ENCODE results near the gene SORCS2. TPM values are rescaled to one million over a fixed set of nuclear protein-coding genes. Genes with fewer than 3 reads are reported as not detected.

SORCS2 gene
- total and polyA plus RNA-seq, 4 donors: 0.05 to 8.4 (median 1.8) TPM

- WGBS, 2 donors: 87 to 90% methylated on average over 13 of the region's 13 CpGs
- H3K27ac ChIP-seq (ENCODE audit: low read depth in 1 of 2, low read length in 2 of 2): no peak overlapping the region
- H3K27me3 ChIP-seq (ENCODE audit: control insufficient read depth in 1 of 2, insufficient read depth in 2 of 2, low read length in 1 of 2): no peaks in the 10 kb centered on the region
- no peaks in the 10 kb centered on the region for H3K36me3 ChIP-seq (ENCODE audit: control insufficient read depth in 1 of 2, insufficient read depth in 2 of 2, low read length in 1 of 2)
- H3K9me3 ChIP-seq (ENCODE audit: control insufficient read depth, low read length): peaks cover 5% of the 10 kb centered on the region
- no peaks in the 10 kb centered on the region for H3K4me1 ChIP-seq (ENCODE audit: control insufficient read depth in 1 of 2, insufficient read depth in 2 of 2, low read length in 2 of 2)
- no peak overlapping the region for H3K4me3 ChIP-seq (ENCODE audit: low read length in 2 of 2)
- intact Hi-C loops (cut with DNase I): no loop called here
- ATAC-seq (ENCODE audit: low FRiP score): no peak
- peak in 1 of 2 donors; percentile 41 for DNase-seq
Observed at GRCh38 chr4:7436256-7436655, 243.9 kb downstream of the SORCS2 start.

- ATAC-seq (ENCODE audit: low FRiP score): no peak
- Histone ChIP-seq H3K4me3 (ENCODE audit: low read length in 2 of 2) (no peak overlapping the region), H3K9me3 (ENCODE audit: control insufficient read depth, low read length) (peaks cover 5% of the 10 kb centered on the region), H3K36me3 (ENCODE audit: control insufficient read depth in 1 of 2, insufficient read depth in 2 of 2, low read length in 1 of 2) (no peaks in the 10 kb centered on the region), H3K27ac (ENCODE audit: low read depth in 1 of 2, low read length in 2 of 2) (no peak overlapping the region), H3K27me3 (ENCODE audit: control insufficient read depth in 1 of 2, insufficient read depth in 2 of 2, low read length in 1 of 2) (no peaks in the 10 kb centered on the region), H3K4me1 (ENCODE audit: control insufficient read depth in 1 of 2, insufficient read depth in 2 of 2, low read length in 2 of 2) (no peaks in the 10 kb centered on the region)
- no peak for DNase-seq
- WGBS, 2 donors: 90 to 94% methylated on average over 2 of the region's 2 CpGs
- intact Hi-C loops (cut with DNase I): no loop called here
Observed at GRCh38 chr4:7439699-7440098, 247.4 kb downstream of the SORCS2 start.

DNA sequence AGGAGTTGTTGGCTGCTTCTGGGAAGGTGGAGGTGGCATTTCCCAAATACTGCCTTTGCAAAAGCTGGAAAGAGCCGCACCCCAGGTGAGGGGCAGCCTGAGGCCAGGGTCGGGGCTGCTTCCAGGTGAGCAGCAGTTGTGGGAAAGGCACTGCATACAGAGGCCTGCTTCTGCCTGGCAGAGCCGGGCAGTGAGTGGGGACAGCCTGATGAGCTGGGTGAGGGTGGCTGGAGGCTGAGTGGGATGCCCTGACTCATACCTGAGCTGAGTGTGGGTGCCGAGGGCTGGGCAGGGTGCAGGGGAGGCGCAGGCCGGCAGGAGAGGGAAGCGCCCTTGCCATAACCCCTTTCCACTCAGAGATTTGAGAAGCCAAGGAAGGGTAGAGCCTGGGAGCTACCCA, 248.9 kb downstream of the SORCS2 start:
- intact Hi-C loops (cut with DNase I): no loop called here
- no peaks in the 10 kb centered on the region for H3K4me1 ChIP-seq (ENCODE audit: control insufficient read depth in 1 of 2, insufficient read depth in 2 of 2, low read length in 2 of 2)
- no peak overlapping the region for H3K27ac ChIP-seq (ENCODE audit: low read depth in 1 of 2, low read length in 2 of 2)
- H3K9me3 ChIP-seq (ENCODE audit: control insufficient read depth, low read length): peaks cover 5% of the 10 kb centered on the region
- no peak for DNase-seq
- H3K27me3 ChIP-seq (ENCODE audit: control insufficient read depth in 1 of 2, insufficient read depth in 2 of 2, low read length in 1 of 2): no peaks in the 10 kb centered on the region
- H3K4me3 ChIP-seq (ENCODE audit: low read length in 2 of 2): no peak overlapping the region
- no peaks in the 10 kb centered on the region for H3K36me3 ChIP-seq (ENCODE audit: control insufficient read depth in 1 of 2, insufficient read depth in 2 of 2, low read length in 1 of 2)
- ATAC-seq (ENCODE audit: low FRiP score): no peak
- WGBS, 2 donors: 84 to 92% methylated on average over 6 to 7 of the region's 7 CpGs

GRCh38 chr4:7442574-7443162, 250.3 kb downstream of the SORCS2 start:
- WGBS, 2 donors: 69 to 77% methylated on average over 15 of the region's 15 CpGs
- no peaks in the 10 kb centered on the region for H3K27me3 ChIP-seq (ENCODE audit: control insufficient read depth in 1 of 2, insufficient read depth in 2 of 2, low read length in 1 of 2)
- no peak overlapping the region for H3K27ac ChIP-seq (ENCODE audit: low read depth in 1 of 2, low read length in 2 of 2)
- DNase-seq: no peak
- H3K4me3 ChIP-seq (ENCODE audit: low read length in 2 of 2): no peak overlapping the region
- H3K36me3 ChIP-seq (ENCODE audit: control insufficient read depth in 1 of 2, insufficient read depth in 2 of 2, low read length in 1 of 2): no peaks in the 10 kb centered on the region
- no peak for ATAC-seq (ENCODE audit: low FRiP score)
- peaks cover 5% of the 10 kb centered on the region for H3K9me3 ChIP-seq (ENCODE audit: control insufficient read depth, low read length)
- no peaks in the 10 kb centered on the region for H3K4me1 ChIP-seq (ENCODE audit: control insufficient read depth in 1 of 2, insufficient read depth in 2 of 2, low read length in 2 of 2)
- intact Hi-C loops (cut with DNase I): no loop called here

DNA sequence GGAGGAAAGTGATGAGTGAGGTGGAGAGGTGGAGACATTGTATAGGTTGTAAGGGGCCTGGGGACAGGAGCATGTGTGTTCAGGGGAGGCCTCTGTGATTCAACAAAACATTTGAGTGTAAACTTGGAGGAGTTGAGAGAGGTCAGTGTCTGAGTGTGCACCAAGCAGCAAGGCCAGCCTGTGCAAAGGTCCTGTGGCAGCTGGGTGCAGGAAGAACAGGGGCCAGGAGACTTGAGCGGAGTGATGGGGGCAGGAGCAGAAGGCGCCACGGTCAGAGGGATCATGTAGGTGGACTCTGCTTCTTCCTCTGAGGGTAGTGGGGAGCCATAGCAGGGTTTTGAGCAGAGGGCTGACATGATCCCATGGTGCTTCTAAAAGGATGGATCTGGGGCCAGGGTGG, 252.0 kb downstream of the SORCS2 start:
- H3K4me3 ChIP-seq (ENCODE audit: low read length in 2 of 2): no peak overlapping the region
- H3K4me1 ChIP-seq (ENCODE audit: control insufficient read depth in 1 of 2, insufficient read depth in 2 of 2, low read length in 2 of 2): no peaks in the 10 kb centered on the region
- H3K36me3 ChIP-seq (ENCODE audit: control insufficient read depth in 1 of 2, insufficient read depth in 2 of 2, low read length in 1 of 2): no peaks in the 10 kb centered on the region
- no peak for ATAC-seq (ENCODE audit: low FRiP score)
- intact Hi-C loops (cut with DNase I): no loop called here
- H3K27ac ChIP-seq (ENCODE audit: low read depth in 1 of 2, low read length in 2 of 2): no peak overlapping the region
- H3K27me3 ChIP-seq (ENCODE audit: control insufficient read depth in 1 of 2, insufficient read depth in 2 of 2, low read length in 1 of 2): no peaks in the 10 kb centered on the region
- WGBS, 2 donors: 96 to 100% methylated on average over 3 of the region's 3 CpGs
- DNase-seq: no peak
- peaks cover 3% of the 10 kb centered on the region for H3K9me3 ChIP-seq (ENCODE audit: control insufficient read depth, low read length)

DNA sequence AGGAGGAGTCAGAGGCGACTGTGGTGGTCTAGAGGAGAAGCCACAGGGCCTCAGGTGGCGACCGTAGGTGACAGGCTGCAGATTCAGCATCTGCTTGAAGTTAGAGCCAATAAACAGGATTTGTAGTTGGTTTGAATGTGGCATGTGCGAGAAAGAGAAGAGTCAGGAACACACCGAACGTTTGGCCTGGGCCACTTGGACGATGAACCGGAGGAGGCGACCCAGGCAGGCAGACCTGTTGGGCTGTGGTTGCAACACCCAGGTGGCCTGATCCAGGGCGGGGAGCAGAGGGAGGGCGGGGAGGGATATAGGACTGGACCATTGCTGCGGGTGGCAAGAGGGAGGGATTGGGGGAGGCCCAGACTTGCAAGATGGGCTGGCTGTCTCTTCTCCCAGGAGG, 252.4 kb downstream of the SORCS2 start:
- H3K4me1 ChIP-seq (ENCODE audit: control insufficient read depth in 1 of 2, insufficient read depth in 2 of 2, low read length in 2 of 2): no peaks in the 10 kb centered on the region
- ATAC-seq (ENCODE audit: low FRiP score) (no peak), DNase-seq (no peak)
- peaks cover under 1% of the 10 kb centered on the region for H3K9me3 ChIP-seq (ENCODE audit: control insufficient read depth, low read length)
- H3K27me3 ChIP-seq (ENCODE audit: control insufficient read depth in 1 of 2, insufficient read depth in 2 of 2, low read length in 1 of 2): no peaks in the 10 kb centered on the region
- no peak overlapping the region for H3K4me3 ChIP-seq (ENCODE audit: low read length in 2 of 2)
- 92 to 95% methylated on average over 12 of the region's 12 CpGs for WGBS, 2 donors
- H3K36me3 ChIP-seq (ENCODE audit: control insufficient read depth in 1 of 2, insufficient read depth in 2 of 2, low read length in 1 of 2): no peaks in the 10 kb centered on the region
- intact Hi-C loops (cut with DNase I): no loop called here
- no peak overlapping the region for H3K27ac ChIP-seq (ENCODE audit: low read depth in 1 of 2, low read length in 2 of 2)

DNA sequence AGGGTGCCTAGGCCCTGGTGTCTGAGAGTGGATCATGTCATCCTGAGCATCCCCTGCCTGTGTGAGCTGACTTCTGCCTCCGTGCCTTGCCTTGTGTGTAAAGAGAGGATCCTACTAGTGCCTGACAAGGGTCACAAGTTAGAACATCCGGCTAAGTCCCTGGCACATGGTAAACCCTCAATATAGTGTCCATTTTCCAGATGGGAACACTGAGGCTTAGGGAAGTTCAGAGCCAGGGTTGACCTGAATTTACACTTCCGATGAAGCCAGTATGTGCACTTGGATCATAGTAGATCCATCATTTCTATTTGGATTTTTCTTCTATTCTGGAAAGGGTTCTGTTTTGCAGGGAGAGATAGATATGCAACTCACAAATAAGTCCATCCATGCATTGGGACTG, 254.9 kb downstream of the SORCS2 start:
- Histone ChIP-seq H3K27me3 (ENCODE audit: control insufficient read depth in 1 of 2, insufficient read depth in 2 of 2, low read length in 1 of 2) (no peaks in the 10 kb centered on the region), H3K36me3 (ENCODE audit: control insufficient read depth in 1 of 2, insufficient read depth in 2 of 2, low read length in 1 of 2) (no peaks in the 10 kb centered on the region), H3K4me3 (ENCODE audit: low read length in 2 of 2) (no peak overlapping the region), H3K9me3 (ENCODE audit: control insufficient read depth, low read length) (no peaks in the 10 kb centered on the region), H3K4me1 (ENCODE audit: control insufficient read depth in 1 of 2, insufficient read depth in 2 of 2, low read length in 2 of 2) (no peaks in the 10 kb centered on the region), H3K27ac (ENCODE audit: low read depth in 1 of 2, low read length in 2 of 2) (no peak overlapping the region)
- no peak for DNase-seq
- ATAC-seq (ENCODE audit: low FRiP score): no peak
- intact Hi-C loops (cut with DNase I): no loop called here
- 90 to 91% methylated on average over 3 of the region's 3 CpGs for WGBS, 2 donors

GRCh38 chr4:7448036-7448435, 255.7 kb downstream of the SORCS2 start:
- no peak for DNase-seq
- Histone ChIP-seq H3K4me3 (ENCODE audit: low read length in 2 of 2) (no peak overlapping the region), H3K4me1 (ENCODE audit: control insufficient read depth in 1 of 2, insufficient read depth in 2 of 2, low read length in 2 of 2) (no peaks in the 10 kb centered on the region), H3K9me3 (ENCODE audit: control insufficient read depth, low read length) (no peaks in the 10 kb centered on the region), H3K27ac (ENCODE audit: low read depth in 1 of 2, low read length in 2 of 2) (no peak overlapping the region), H3K36me3 (ENCODE audit: control insufficient read depth in 1 of 2, insufficient read depth in 2 of 2, low read length in 1 of 2) (no peaks in the 10 kb centered on the region), H3K27me3 (ENCODE audit: control insufficient read depth in 1 of 2, insufficient read depth in 2 of 2, low read length in 1 of 2) (no peaks in the 10 kb centered on the region)
- no peak for ATAC-seq (ENCODE audit: low FRiP score)
- intact Hi-C loops (cut with DNase I): no loop called here
- 67 to 70% methylated on average over 16 of the region's 16 CpGs for WGBS, 2 donors

GRCh38 chr4:7450775-7451433, 258.6 kb downstream of the SORCS2 start:
- H3K4me3 ChIP-seq (ENCODE audit: low read length in 2 of 2): no peak overlapping the region
- ATAC-seq (ENCODE audit: low FRiP score) (no peak), DNase-seq (no peak)
- intact Hi-C loops (cut with DNase I): no loop called here
- no peaks in the 10 kb centered on the region for H3K27me3 ChIP-seq (ENCODE audit: control insufficient read depth in 1 of 2, insufficient read depth in 2 of 2, low read length in 1 of 2)
- H3K36me3 ChIP-seq (ENCODE audit: control insufficient read depth in 1 of 2, insufficient read depth in 2 of 2, low read length in 1 of 2): no peaks in the 10 kb centered on the region
- 82 to 83% methylated on average over 5 of the region's 5 CpGs for WGBS, 2 donors
- H3K27ac ChIP-seq (ENCODE audit: low read depth in 1 of 2, low read length in 2 of 2): no peak overlapping the region
- H3K4me1 ChIP-seq (ENCODE audit: control insufficient read depth in 1 of 2, insufficient read depth in 2 of 2, low read length in 2 of 2): no peaks in the 10 kb centered on the region
- H3K9me3 ChIP-seq (ENCODE audit: control insufficient read depth, low read length): no peaks in the 10 kb centered on the region

Measured in aorta (tissue), 5 donors.